MCF 10A (cell line): Measurements from ENCODE around the gene RHBDD1. TPM values are rescaled to one million over a fixed set of nuclear protein-coding genes. Genes with fewer than 3 reads are reported as not detected.

Experiments used
- BruUV-seq: library from RNA; stranded (reverse); fragments of 400-500 nt; replicated peaks from 2 replicates; lab custom pipeline; 2021; lab: Mats Ljungman, UMichigan
- CTCF ChIA-PET: fragments of 300-600 bp; sonication (Branson Sonifier 250); formaldehyde crosslinking; extraction: SDS; loops from one replicate; lab custom pipeline; 2021; ENCODE audit warnings: antibody characterized with exemption, inconsistent platforms; lab: Yijun Ruan, JAX
- POLR2A ChIA-PET: fragments of 300-600, 350-650 bp; sonication (Branson Sonifier 250); formaldehyde crosslinking; extraction: SDS; loops from one replicate; lab custom pipeline; 2020; ENCODE audit warnings: antibody characterized with exemption, inconsistent platforms; lab: Yijun Ruan, JAX
- DNase-seq: peaks from one replicate; pipeline ENCODE4 v3.0.0-alpha.2; 2018; ENCODE audit not compliant: unreplicated experiment
- H3K27ac Mint-ChIP-seq: one replicate; pipeline ENCODE4 v1.8.0; 2022; ENCODE audit warnings: mild to moderate bottlenecking, low read depth, mixed read lengths; ENCODE audit not compliant: unreplicated experiment
- H3K27me3 Mint-ChIP-seq: one replicate; pipeline ENCODE4 v1.8.0; 2022; ENCODE audit warnings: mixed read lengths; ENCODE audit not compliant: insufficient read depth, unreplicated experiment
- H3K36me3 Mint-ChIP-seq: one replicate; pipeline ENCODE4 v1.8.0; 2022; ENCODE audit warnings: mild to moderate bottlenecking, moderate library complexity, mixed read lengths; ENCODE audit not compliant: insufficient read depth, unreplicated experiment
- H3K4me1 Mint-ChIP-seq: one replicate; pipeline ENCODE4 v1.8.0; 2022; ENCODE audit warnings: mixed read lengths; ENCODE audit not compliant: insufficient read depth, unreplicated experiment
- H3K4me3 Mint-ChIP-seq: one replicate; pipeline ENCODE4 v1.8.0; 2022; ENCODE audit warnings: mild to moderate bottlenecking, moderate library complexity, mixed read lengths; ENCODE audit not compliant: unreplicated experiment
- H3K9me3 Mint-ChIP-seq: one replicate; pipeline ENCODE4 v1.8.0; 2022; ENCODE audit warnings: mixed read lengths; ENCODE audit not compliant: unreplicated experiment
- intact Hi-C: fragments of 100-400 bp; cut with micrococcal nuclease; formaldehyde crosslinking; loops from 2 replicates; pipeline ENCODE4 v1.14.1; 2022
- total RNA-seq: library from RNA; stranded (reverse); gene quantifications from 2 replicates; pipeline ENCODE4 v1.2.3, GENCODE V29; 2022
- TF ChIP-seq, protein P1 (sequence below): fragments of 200-600 bp; IDR thresholded peaks from one replicate; pipeline ENCODE4 v1.8.0; 2022; ENCODE audit warnings: antibody characterized with exemption, mild to moderate bottlenecking; ENCODE audit not compliant: unreplicated experiment

The RHBDD1 gene
- total RNA-seq, 1 experiment from 2014 or later: 76.0 TPM

DNA sequence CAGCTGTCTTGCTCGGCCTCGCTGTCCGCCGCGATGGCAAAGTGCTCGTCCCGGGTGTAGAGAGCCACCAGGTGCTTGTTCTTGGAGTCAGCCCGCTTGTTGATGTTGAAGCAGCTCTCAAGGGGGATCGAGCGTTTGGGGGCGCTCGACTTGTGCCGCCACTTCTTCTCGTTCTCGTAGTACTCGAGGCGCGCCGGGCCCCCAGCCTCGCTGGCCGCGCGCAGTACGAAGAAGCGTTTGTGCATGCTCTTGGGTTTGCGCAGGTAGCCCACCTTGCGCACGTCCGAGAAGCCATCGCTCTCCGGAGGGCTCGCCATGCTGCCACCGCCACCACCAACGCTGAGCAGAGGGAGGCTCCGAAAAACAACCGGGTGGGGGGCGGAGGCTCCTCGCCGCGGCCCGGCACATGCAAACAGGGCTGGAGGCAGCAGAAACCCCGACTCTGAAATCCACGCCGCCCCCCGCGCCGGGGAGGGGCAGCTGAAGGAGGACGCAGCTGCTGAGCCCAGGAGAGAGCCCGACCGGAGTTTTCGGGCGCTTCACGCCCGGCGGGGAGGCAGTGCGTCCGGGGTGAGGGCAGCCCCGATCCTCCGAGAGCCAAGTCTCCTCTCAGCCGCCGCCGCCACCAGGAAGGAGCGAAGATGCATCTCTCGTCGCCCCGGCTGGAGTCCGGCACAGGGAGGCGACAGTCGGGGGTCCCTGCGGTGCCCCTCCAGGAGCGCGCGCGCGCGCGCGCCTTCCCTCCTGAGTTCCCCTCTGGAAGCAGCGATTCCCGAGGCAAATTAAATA is 37.2 kb upstream of the RHBDD1 start:
- DNase-seq: peak; percentile 35
- H3K4me1 Mint-ChIP-seq: peaks cover 32% of the 10 kb centered on the region
- H3K36me3 Mint-ChIP-seq: peaks cover 22% of the 10 kb centered on the region
- TF ChIP-seq, protein P1, sequence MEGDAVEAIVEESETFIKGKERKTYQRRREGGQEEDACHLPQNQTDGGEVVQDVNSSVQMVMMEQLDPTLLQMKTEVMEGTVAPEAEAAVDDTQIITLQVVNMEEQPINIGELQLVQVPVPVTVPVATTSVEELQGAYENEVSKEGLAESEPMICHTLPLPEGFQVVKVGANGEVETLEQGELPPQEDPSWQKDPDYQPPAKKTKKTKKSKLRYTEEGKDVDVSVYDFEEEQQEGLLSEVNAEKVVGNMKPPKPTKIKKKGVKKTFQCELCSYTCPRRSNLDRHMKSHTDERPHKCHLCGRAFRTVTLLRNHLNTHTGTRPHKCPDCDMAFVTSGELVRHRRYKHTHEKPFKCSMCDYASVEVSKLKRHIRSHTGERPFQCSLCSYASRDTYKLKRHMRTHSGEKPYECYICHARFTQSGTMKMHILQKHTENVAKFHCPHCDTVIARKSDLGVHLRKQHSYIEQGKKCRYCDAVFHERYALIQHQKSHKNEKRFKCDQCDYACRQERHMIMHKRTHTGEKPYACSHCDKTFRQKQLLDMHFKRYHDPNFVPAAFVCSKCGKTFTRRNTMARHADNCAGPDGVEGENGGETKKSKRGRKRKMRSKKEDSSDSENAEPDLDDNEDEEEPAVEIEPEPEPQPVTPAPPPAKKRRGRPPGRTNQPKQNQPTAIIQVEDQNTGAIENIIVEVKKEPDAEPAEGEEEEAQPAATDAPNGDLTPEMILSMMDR: no peak
- intact Hi-C loops: loop anchor here (1.0 to 10.0 kb wide), 5 partner anchors 214 to 764 kb away; no protein-coding TSS in a partner anchor
- CTCF ChIA-PET: interaction anchor here (0.6 to 6.3 kb wide), 16 partner anchors 38 to 1129 kb away, joined by 3 to 43 read pairs (median 3); no protein-coding TSS in a partner anchor
- no peak overlapping the region for H3K27ac Mint-ChIP-seq
- no peaks in the 10 kb centered on the region for H3K9me3 Mint-ChIP-seq
- peak overlapping the region; percentile 73 for H3K4me3 Mint-ChIP-seq
- BruUV-seq: no TSS peak
- POLR2A ChIA-PET: interaction anchor here (0.6 to 13.1 kb wide), 20 partner anchors 10 to 1129 kb away, joined by 3 to 114 read pairs (median 4); partner anchors contain the start of gene RHBDD1
- H3K27me3 Mint-ChIP-seq: no peaks in the 10 kb centered on the region

DNA sequence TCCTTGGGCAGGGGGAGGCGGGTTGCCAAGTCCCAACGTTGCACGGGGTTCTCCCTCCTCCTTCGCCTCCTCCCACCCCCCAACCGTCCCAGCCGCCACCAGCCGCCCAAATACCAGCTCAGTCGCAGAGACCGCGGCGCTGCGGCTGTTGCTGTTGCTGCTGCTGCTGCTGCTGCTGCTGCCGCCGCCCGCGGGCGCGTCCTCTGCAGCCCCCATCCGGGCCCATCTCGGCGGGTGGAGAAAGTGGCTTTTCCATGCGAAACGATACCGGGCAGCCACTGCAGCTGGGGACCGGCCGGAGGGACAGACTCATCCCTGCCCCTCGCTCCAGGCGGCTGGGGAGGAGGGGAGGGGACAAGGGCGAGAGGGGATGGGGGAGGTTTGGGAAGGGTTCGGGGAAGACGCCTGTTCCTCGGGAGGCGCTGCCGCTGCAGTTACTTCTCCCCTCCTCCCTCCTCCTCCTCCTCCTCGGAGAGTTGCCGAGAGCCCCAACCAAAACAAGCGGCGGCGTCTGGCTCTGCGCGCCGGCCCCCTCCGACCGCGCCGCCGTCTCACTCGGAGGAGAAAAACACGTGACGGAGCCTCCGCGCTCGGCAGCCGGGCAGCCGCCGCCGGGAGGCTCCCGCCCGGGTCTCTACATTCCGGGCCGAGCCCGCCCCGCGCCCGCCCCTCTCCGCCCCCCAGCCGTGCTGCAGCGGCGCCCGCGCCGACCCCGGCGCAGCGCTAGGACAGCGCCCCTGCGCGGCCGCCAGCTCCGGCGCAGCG is 36.5 kb upstream of the RHBDD1 start, which contains the start of gene IRS1:
IRS1 (minus strand) TSS at position 610 of the 765 bp plus-strand sequence. CDS start 1,082 bp downstream, outside the sequence.
- no TSS peak for BruUV-seq
- Mint-ChIP-seq H3K4me3 (peak within 1 kb of the TSS; percentile 73), H3K4me1 (peaks cover 24% of the 10 kb centered on the region), H3K27me3 (no peaks in the 10 kb centered on the region), H3K9me3 (no peaks in the 10 kb centered on the region), H3K27ac (no peak within 1 kb of the TSS), H3K36me3 (peaks cover 22% of the 10 kb centered on the region)
- peak; percentile 55 for DNase-seq
- intact Hi-C loops: loop anchor here (1.0 to 10.0 kb wide), 5 partner anchors 215 to 765 kb away; no protein-coding TSS in a partner anchor
- TF ChIP-seq, protein P1: peak; percentile 35
- POLR2A ChIA-PET: interaction anchor here (0.6 to 13.1 kb wide), 23 partner anchors 9 to 1127 kb away, joined by 3 to 114 read pairs (median 4); partner anchors contain the start of gene RHBDD1
- CTCF ChIA-PET: interaction anchor here (0.6 to 6.3 kb wide), 24 partner anchors 12 to 1135 kb away, joined by 3 to 43 read pairs (median 3); no protein-coding TSS in a partner anchor

DNA sequence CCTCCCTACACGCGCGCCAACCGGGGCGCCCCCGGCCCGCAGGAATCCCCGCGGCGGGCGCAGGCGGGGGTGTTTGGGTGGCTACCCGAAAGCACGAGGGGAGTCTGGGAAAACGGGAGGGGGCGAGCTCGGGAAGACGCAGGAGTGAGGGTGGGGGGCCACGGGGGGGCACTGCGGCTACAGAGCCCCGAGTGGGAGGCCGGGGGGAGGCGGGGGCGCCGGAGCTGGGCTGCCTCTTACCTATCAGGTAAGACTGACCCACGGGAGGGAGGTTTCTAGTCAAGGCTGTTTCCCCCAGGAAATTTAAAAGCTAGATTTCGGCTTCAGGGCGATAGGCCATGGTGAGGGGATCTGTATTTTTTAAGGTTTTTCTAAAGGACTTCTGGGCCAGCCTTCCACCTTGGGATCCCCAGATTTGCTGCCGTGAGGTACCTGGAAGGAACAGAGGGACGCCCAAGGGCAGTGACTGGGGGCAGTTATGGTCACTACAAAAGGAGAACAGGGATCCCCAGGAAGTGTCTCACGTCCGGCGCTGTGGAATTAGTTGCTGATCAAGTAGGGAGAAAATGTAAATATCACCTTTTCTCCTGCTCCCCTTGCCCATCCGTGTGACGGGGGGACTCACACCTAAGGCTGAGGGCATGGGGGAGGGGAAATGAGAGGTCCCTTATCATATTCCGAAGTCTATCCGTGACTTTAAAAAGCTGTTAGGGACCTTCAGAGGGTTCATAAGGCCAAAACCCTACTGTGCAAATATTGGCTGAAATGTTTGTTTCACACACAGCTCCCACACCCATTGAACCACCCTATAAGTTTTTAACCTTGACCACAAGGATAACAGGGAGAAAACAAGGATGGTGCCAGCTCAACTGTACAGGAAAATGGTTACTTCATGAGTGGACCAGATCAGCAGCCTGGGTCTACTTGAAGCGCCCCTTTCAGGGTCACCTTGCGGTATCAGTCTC is 35.6 kb upstream of the RHBDD1 start:
- no peak for DNase-seq
- Mint-ChIP-seq H3K4me3 (peak overlapping the region; percentile 73), H3K27ac (no peak overlapping the region), H3K36me3 (peaks cover 22% of the 10 kb centered on the region), H3K4me1 (peaks cover 21% of the 10 kb centered on the region), H3K27me3 (no peaks in the 10 kb centered on the region), H3K9me3 (no peaks in the 10 kb centered on the region)
- TF ChIP-seq, protein P1: peak; percentile 11
- BruUV-seq: no TSS peak
- intact Hi-C loops: loop anchor here (1.0 to 10.0 kb wide), 5 partner anchors 215 to 765 kb away; no protein-coding TSS in a partner anchor
- ChIA-PET POLR2A (interaction anchor here (0.6 to 13.1 kb wide), 14 partner anchors 9 to 1128 kb away, joined by 3 to 114 read pairs (median 4); partner anchors contain the start of gene RHBDD1), CTCF (interaction anchor here (0.6 to 6.3 kb wide), 26 partner anchors 12 to 1136 kb away, joined by 3 to 43 read pairs (median 3); no protein-coding TSS in a partner anchor)
